Stimulated activated naive CD4-positive, alpha-beta T cell (primary cell): Measurements from ENCODE around the gene SNUPN.
"Not testable (repeated sequence)": the region's sequence is repeated elsewhere in the genome, so short reads cannot be mapped to it uniquely, and the experiment has no call there.

ENCODE experiments used
- DNase-seq, 6 experiments: peaks; one replicate each; lab custom pipeline; 2025; lab: John Stamatoyannopoulos, UW

Gene SNUPN

GRCh38 chr15:75637245-75638009, 11.9 kb upstream of the SNUPN start:
- no peak for DNase-seq

GRCh38 chr15:75636026-75636425, 10.5 kb upstream of the SNUPN start:
- DNase-seq = no peak

GRCh38 chr15:75633922-75634321, 8.4 kb upstream of the SNUPN start:
- not testable (repeated sequence) for DNase-seq

- DNase-seq = no peak
Observed at GRCh38 chr15:75631935-75632334, 6.4 kb upstream of the SNUPN start.

- no peak for DNase-seq
Observed at GRCh38 chr15:75622505-75622904, 3.0 kb downstream of the SNUPN start.

- no peak for DNase-seq
Observed at GRCh38 chr15:75620841-75621391, 4.6 kb downstream of the SNUPN start.

GRCh38 chr15:75620058-75620820, 5.3 kb downstream of the SNUPN start:
- no peak for DNase-seq

GRCh38 chr15:75616766-75617165, 8.8 kb downstream of the SNUPN start:
- DNase-seq = no peak

GRCh38 chr15:75606711-75607699, 18.5 kb downstream of the SNUPN start:
- DNase-seq = peak in 3 of 6 experiments; percentile 32 to 69 (median 64)

GRCh38 chr15:75606026-75606425, 19.5 kb downstream of the SNUPN start:
- DNase-seq = no peak

GRCh38 chr15:75599401-75599800, 26.1 kb downstream of the SNUPN start:
- no peak for DNase-seq

GRCh38 chr15:75598361-75598760, 27.2 kb downstream of the SNUPN start:
- DNase-seq = no peak

GRCh38 chr15:75597667-75598341, 27.7 kb downstream of the SNUPN start:
- peak in 2 of 6 experiments; percentile 21 to 26 for DNase-seq

GRCh38 chr15:75596703-75597345, 28.7 kb downstream of the SNUPN start:
- DNase-seq = no peak

- DNase-seq = no peak
Observed at GRCh38 chr15:75594276-75594675, 31.2 kb downstream of the SNUPN start.

GRCh38 chr15:75591655-75592364, 33.7 kb downstream of the SNUPN start:
- DNase-seq = no peak

- DNase-seq = no peak
Observed at GRCh38 chr15:75590239-75590638, 35.3 kb downstream of the SNUPN start.

- no peak for DNase-seq
Observed at GRCh38 chr15:75589071-75589470, 36.5 kb downstream of the SNUPN start.

GRCh38 chr15:75586422-75586821, 39.1 kb downstream of the SNUPN start:
- not testable (repeated sequence) for DNase-seq

- no peak for DNase-seq
Observed at GRCh38 chr15:75584121-75584520, 41.4 kb downstream of the SNUPN start.
